HAP-1 (cell line): ENCODE data around the gene EXO1.
A peak's percentile ranks its signal among the peaks of the same experiment; 100 is the strongest.
"Not testable (repeated sequence)": the region's sequence is repeated elsewhere in the genome, so short reads cannot be mapped to it uniquely, and the experiment has no call there.

Source experiments
- DNase-seq, 2 experiments: peaks; one replicate each; pipeline ENCODE4 v3.0.0-alpha.2; 2016 to 2020; ENCODE audit warnings: low spot score in 2 of 2
- H3K27me3 ChIP-seq: fragments of 250-450 bp; sonication (Bioruptor Pico); 2 replicates; pipeline ENCODE4 v1.5.1; 2020; ENCODE audit warnings: low read depth, mild to moderate bottlenecking, moderate library complexity
- H3K36me3 ChIP-seq: fragments of 250-450 bp; sonication (Bioruptor Pico); replicated peaks from 2 replicates; pipeline ENCODE4 v1.5.1; 2020; ENCODE audit warnings: mild to moderate bottlenecking
- H3K4me1 ChIP-seq: fragments of 250-450 bp; sonication (Bioruptor Pico); 2 replicates; pipeline ENCODE4 v1.5.1; 2020; ENCODE audit warnings: mild to moderate bottlenecking
- H3K4me3 ChIP-seq: fragments of 250-450 bp; sonication (Bioruptor Pico); 2 replicates; pipeline ENCODE4 v1.5.1; 2020; ENCODE audit warnings: mild to moderate bottlenecking, moderate library complexity
- H3K9me3 ChIP-seq: fragments of 250-450 bp; sonication (Bioruptor Pico); 2 replicates; pipeline ENCODE4 v1.5.1; 2020; ENCODE audit warnings: mild to moderate bottlenecking, moderate library complexity
- in situ Hi-C: fragments of 300-500 bp; cut with MboI; formaldehyde crosslinking; loops from 3 replicates; pipeline ENCODE4 v1.14.3; 2020; ENCODE audit warnings: low sequenced_read_pairs, inconsistent platforms, mixed read lengths

Gene EXO1

DNA sequence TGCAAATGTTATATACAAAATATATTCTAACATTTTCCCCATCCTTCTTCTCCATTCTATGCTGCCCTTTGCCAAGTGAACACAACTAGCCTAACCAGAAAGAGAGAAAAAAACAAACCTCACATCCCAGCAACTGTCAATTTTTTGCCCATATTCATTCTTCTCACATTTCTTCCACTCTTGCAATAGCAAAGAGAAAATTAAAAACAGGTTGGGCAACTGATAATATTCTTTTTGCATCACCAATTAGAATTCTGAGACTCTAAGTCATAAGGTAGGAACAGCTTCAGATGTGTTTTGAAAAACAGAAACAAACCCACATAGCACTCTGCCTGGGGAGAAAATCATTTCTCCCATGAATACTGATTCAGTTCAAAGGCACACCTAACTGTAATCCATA, 25.2 kb upstream of the EXO1 start:
- H3K4me3 ChIP-seq, result no peak overlapping the region
- DNase-seq, result no peak
- no peaks in the 10 kb centered on the region for H3K27me3 ChIP-seq
- H3K9me3 ChIP-seq, result no peaks in the 10 kb centered on the region
- in situ Hi-C loops, result no loop called here
- H3K36me3 ChIP-seq, result no peaks in the 10 kb centered on the region
- no peaks in the 10 kb centered on the region for H3K4me1 ChIP-seq

DNA sequence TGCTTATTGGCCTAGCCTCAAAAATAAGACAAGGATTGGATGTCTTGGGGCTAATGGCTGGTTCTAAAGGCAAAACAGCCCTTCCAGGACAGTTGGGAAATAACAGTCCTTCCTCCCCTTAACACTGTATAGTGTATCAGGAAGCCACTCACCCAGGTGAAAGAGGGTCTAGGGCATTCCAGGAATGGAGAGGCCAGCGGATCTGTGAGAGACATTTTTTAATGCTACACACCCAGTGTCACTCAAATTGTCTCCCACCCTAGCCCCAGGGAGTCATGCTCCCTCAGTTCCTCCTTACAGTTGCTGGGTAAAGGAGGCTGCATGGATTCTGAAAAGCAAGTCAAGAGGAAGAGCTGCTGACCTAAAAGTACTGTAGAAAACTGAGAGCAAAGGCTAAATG, 24.1 kb upstream of the EXO1 start:
- no peaks in the 10 kb centered on the region for H3K9me3 ChIP-seq
- no peak overlapping the region for H3K4me3 ChIP-seq
- H3K27me3 ChIP-seq, result no peaks in the 10 kb centered on the region
- no peak for DNase-seq
- in situ Hi-C loops, result no loop called here
- no peaks in the 10 kb centered on the region for H3K4me1 ChIP-seq
- H3K36me3 ChIP-seq, result no peaks in the 10 kb centered on the region

DNA sequence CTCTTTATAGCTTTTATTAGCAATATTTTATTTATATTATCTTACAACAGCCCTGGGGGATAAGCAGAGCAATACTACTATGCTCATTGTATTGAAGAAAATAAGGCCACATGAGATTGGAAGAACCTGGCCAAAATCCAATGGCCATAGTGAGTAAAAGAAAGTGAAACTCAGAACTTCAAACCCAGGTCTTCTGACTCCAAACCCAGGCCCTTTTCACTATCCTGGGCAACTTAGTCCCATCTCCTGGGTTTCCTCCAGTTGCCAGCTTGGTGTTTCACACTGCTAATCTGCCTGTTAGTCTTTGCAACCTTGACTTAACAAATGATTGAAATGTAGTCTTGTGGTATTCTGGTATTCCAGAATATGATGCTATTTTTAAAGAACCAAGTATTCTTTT, 22.4 kb upstream of the EXO1 start:
- in situ Hi-C loops, result no loop called here
- DNase-seq, result no peak
- H3K27me3 ChIP-seq, result no peaks in the 10 kb centered on the region
- no peaks in the 10 kb centered on the region for H3K36me3 ChIP-seq
- H3K4me3 ChIP-seq, result no peak overlapping the region
- H3K4me1 ChIP-seq, result no peaks in the 10 kb centered on the region
- H3K9me3 ChIP-seq, result no peaks in the 10 kb centered on the region

- H3K4me1 ChIP-seq, H3K9me3 ChIP-seq, H3K4me3 ChIP-seq, DNase-seq, H3K36me3 ChIP-seq, in situ Hi-C loops, H3K27me3 ChIP-seq: not testable (repeated sequence)
Observed at GRCh38 chr1:241826613-241827012, 21.4 kb upstream of the EXO1 start.

- DNase-seq, result no peak
- no peaks in the 10 kb centered on the region for H3K9me3 ChIP-seq
- no peaks in the 10 kb centered on the region for H3K36me3 ChIP-seq
- no peaks in the 10 kb centered on the region for H3K4me1 ChIP-seq
- H3K27me3 ChIP-seq, result no peaks in the 10 kb centered on the region
- H3K4me3 ChIP-seq, result no peak overlapping the region
- in situ Hi-C loops, result no loop called here
Observed at GRCh38 chr1:241827264-241827663, 20.7 kb upstream of the EXO1 start.

GRCh38 chr1:241828463-241829021, 19.5 kb upstream of the EXO1 start:
- Histone ChIP-seq H3K36me3 (no peaks in the 10 kb centered on the region), H3K27me3 (no peaks in the 10 kb centered on the region), H3K9me3 (no peaks in the 10 kb centered on the region), H3K4me3 (no peak overlapping the region), H3K4me1 (no peaks in the 10 kb centered on the region)
- in situ Hi-C loops, result no loop called here
- no peak for DNase-seq

DNA sequence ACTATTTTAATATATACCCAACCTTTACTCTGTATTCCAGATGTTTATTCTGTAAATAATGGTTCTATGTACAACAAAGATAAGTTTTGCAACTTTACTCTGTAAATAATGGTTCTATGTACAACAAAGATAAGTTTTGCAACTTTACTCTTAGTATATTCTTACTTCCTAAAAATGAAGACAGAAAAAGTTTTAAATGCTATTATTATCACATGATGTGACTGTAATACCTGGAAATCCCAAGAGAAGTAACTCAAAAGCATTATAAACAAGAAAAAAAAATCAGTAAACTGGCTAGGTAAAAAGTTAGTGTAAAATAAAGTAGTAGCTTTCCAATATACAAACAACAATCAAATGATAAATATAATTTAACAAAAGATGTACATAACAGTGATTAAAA, 18.5 kb upstream of the EXO1 start:
- Histone ChIP-seq H3K36me3 (no peaks in the 10 kb centered on the region), H3K9me3 (no peaks in the 10 kb centered on the region), H3K4me1 (no peaks in the 10 kb centered on the region), H3K4me3 (no peak overlapping the region), H3K27me3 (no peaks in the 10 kb centered on the region)
- in situ Hi-C loops, result no loop called here
- DNase-seq, result no peak

GRCh38 chr1:241834733-241835377, 13.1 kb upstream of the EXO1 start:
- Histone ChIP-seq H3K4me1 (no peaks in the 10 kb centered on the region), H3K36me3 (no peaks in the 10 kb centered on the region), H3K4me3 (no peak overlapping the region), H3K9me3 (no peaks in the 10 kb centered on the region), H3K27me3 (peaks cover 6% of the 10 kb centered on the region)
- peak in 1 of 2 experiments; percentile 56 for DNase-seq
- in situ Hi-C loops, result loop anchor here (5.0 kb wide), 1 partner anchor 218 kb away; no protein-coding TSS in a partner anchor

DNA sequence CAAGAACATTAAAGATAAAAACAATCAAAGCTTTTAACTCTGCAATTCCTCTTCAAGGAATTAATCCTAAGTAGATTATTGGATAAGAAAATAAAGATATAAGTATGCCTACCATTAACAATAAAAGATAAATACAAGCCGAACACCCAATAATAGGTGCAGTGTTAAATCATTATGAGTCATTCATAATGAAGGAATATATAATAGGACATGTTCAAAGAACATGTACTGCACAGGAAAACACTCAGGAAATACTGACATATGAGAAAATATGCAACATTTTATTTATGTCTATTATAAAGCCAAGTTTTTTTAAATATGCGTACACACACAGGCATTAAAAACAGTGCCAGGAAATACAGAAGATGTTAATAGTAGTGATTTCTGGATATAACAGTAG, 11.1 kb upstream of the EXO1 start:
- in situ Hi-C loops, result no loop called here
- no peaks in the 10 kb centered on the region for H3K4me1 ChIP-seq
- H3K9me3 ChIP-seq, result no peaks in the 10 kb centered on the region
- H3K27me3 ChIP-seq, result peaks cover 6% of the 10 kb centered on the region
- no peak for DNase-seq
- H3K4me3 ChIP-seq, result no peak overlapping the region
- no peaks in the 10 kb centered on the region for H3K36me3 ChIP-seq

DNA sequence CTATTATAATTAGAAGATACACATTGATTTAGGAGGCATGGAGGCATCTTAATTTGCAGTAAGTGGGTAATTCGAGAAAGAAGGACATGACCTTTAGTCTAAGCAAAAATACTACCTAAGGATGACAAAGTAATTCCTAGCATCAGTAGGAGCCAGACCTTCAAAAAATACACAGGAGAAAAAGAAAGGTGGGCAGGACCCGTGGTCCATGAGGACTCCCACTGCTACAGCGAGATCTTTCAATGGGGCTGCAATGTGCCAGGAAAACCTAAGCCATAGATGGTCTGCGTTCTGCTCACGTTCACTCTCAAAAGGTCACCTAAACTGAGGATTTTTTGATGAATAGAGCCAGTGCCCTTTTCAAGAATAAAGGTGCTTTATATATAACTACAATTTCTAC, 10.6 kb upstream of the EXO1 start:
- Histone ChIP-seq H3K4me3 (no peak overlapping the region), H3K27me3 (peaks cover 6% of the 10 kb centered on the region)
- in situ Hi-C loops, result no loop called here

DNA sequence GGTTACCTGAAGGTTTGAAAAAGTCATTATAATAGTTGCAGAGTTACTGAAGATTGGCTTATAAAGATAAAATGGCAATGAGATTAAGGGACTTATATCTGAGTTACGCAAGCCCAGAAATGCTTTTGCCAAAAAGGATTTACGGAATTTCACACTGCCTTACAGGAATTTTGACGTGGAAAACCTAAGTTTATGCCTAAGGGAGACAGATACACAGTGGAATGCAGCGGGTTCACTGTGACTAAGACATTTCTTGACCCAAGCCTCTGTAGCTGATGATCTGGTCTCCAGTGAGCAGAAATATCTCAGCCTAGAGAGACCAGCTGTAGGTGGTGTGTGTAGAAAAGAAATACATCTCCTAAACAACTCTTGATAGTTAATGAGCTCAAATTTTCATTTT, 10.1 kb upstream of the EXO1 start:
- DNase-seq, result no peak
- in situ Hi-C loops, result no loop called here

More for the DNA sequence above, 10.6 kb upstream of the EXO1 start:
- no peak for DNase-seq
- H3K36me3 ChIP-seq, result no peaks in the 10 kb centered on the region
- no peaks in the 10 kb centered on the region for H3K4me1 ChIP-seq
- H3K9me3 ChIP-seq, result no peaks in the 10 kb centered on the region

DNA sequence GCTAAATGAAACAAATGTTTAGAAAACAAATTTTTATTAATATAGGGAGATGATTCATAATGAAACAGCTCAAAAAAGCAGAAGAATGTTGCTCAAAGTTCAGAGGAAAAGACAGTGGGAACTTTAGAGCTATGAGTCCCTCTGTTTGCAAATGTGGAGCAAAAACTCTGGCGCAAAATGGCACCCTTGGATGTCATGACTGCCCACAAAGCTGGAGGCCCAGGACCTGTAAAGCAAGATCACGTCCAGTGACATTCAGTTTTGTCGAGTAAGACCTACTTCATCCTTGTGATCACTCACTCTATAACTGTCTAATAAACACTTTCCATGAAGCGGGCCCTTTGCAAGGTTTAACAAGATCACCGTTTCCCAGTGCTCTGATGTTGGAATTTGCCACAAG, 9.1 kb upstream of the EXO1 start:
- in situ Hi-C loops, result no loop called here
- DNase-seq, result no peak

More for the DNA sequence above, 10.1 kb upstream of the EXO1 start:
- no peaks in the 10 kb centered on the region for H3K36me3 ChIP-seq
- H3K4me3 ChIP-seq, result no peak overlapping the region
- no peaks in the 10 kb centered on the region for H3K4me1 ChIP-seq
- peaks cover 6% of the 10 kb centered on the region for H3K27me3 ChIP-seq
- H3K9me3 ChIP-seq, result no peaks in the 10 kb centered on the region

DNA sequence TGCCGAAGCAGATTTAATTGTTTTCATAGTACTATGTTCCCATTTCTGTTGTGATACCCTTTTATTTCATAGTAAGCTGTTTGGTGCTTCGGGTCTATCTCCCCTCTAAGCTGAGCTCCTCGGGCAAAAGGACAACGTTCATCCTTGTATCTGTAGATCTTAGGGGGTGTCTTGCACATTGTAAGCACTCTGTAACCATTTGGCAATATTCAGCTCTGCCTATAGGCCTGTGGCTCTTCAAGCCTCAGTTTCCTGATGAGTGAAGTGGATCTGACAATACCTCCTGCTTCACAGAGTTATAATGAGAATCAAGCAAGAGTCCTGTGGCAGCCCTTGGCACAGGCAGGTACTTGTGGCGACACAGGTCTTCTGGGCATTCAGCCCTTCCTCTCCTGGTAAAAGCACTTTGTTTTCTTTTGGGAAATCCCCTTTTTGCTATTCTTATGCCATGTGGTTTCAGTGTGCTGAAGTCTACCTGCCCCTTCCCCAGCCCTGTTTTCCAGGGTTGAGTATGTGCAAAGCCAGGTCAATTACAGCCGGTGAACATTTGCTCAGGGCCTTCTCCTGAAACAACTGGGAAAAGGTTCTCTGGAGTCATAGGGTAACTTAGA, 8.5 kb upstream of the EXO1 start:
- no peaks in the 10 kb centered on the region for H3K4me1 ChIP-seq
- DNase-seq, result no peak
- H3K9me3 ChIP-seq, result no peaks in the 10 kb centered on the region
- peaks cover 6% of the 10 kb centered on the region for H3K27me3 ChIP-seq
- no peak overlapping the region for H3K4me3 ChIP-seq
- in situ Hi-C loops, result no loop called here
- H3K36me3 ChIP-seq, result no peaks in the 10 kb centered on the region

More for the DNA sequence above, 9.1 kb upstream of the EXO1 start:
- no peak overlapping the region for H3K4me3 ChIP-seq
- no peaks in the 10 kb centered on the region for H3K36me3 ChIP-seq
- H3K9me3 ChIP-seq, result no peaks in the 10 kb centered on the region
- H3K4me1 ChIP-seq, result no peaks in the 10 kb centered on the region
- peaks cover 6% of the 10 kb centered on the region for H3K27me3 ChIP-seq

DNA sequence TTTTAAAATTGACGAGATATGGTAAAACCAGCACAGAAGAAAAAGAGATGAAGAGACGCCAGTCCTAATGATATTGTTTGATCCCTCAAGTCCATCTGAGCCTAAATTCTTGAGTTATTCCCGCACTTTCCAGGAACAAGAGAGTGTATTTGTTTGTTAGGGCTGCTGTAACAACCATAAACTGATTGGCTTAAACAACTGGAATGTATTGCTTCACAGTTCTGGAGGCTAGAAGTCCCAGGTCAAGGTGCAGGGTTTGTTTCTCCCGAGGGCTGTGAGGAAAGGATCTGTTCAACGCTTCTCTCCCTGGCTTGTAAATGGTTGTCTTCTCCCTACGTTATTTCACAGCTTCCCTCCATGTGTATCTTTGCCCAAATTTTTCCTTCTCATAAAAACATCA, 7.8 kb upstream of the EXO1 start:
- H3K4me3 ChIP-seq, result no peak overlapping the region

More for the DNA sequence above, 7.8 kb upstream of the EXO1 start:
- peaks cover 6% of the 10 kb centered on the region for H3K27me3 ChIP-seq
- no peaks in the 10 kb centered on the region for H3K9me3 ChIP-seq
- in situ Hi-C loops, result no loop called here
- no peak for DNase-seq
- no peaks in the 10 kb centered on the region for H3K36me3 ChIP-seq
- no peaks in the 10 kb centered on the region for H3K4me1 ChIP-seq
